H7 (cell line): ENCODE measurements around the gene JPT2. TPM values are rescaled to one million over a fixed set of nuclear protein-coding genes. Genes with fewer than 3 reads are reported as not detected.

ENCODE experiments used
- DNase-seq: peaks from one replicate; pipeline ENCODE4 v3.0.0; 2012
- H3K27me3 ChIP-seq: 2 replicates; pipeline ENCODE4 v1.6.0; 2011; ENCODE audit warnings: mild to moderate bottlenecking, low read length; ENCODE audit not compliant: control insufficient read depth, insufficient read depth
- H3K36me3 ChIP-seq: replicated peaks from 2 replicates; pipeline ENCODE4 v1.5.1; 2011; ENCODE audit warnings: low read length; ENCODE audit not compliant: control insufficient read depth, insufficient read depth
- H3K4me3 ChIP-seq: 2 replicates; pipeline ENCODE4 v1.5.1; 2011; ENCODE audit warnings: low read depth, mild to moderate bottlenecking, control low read depth, low read length, moderate library complexity; ENCODE audit not compliant: insufficient read depth
- total RNA-seq: library from RNA; depleted of rRNA; stranded (reverse); fragments of >200 nt; shearing (Covaris generic); gene quantifications from 2 replicates; pipeline ENCODE4 v1.2.3, GENCODE V29; 2014

Gene JPT2
- total RNA-seq, 1 experiment from 2014 or later: 126 TPM

GRCh38 chr16:1657841-1658240 lies 20.2 kb upstream of the JPT2 start:
- Histone ChIP-seq H3K27me3 (no peaks in the 10 kb centered on the region), H3K36me3 (peaks cover 23% of the 10 kb centered on the region), H3K4me3 (no peak overlapping the region)
- DNase-seq: no peak

GRCh38 chr16:1659031-1659430 lies 19.0 kb upstream of the JPT2 start:
- no peak overlapping the region for H3K4me3 ChIP-seq
- H3K27me3 ChIP-seq: no peaks in the 10 kb centered on the region
- no peak for DNase-seq
- peaks cover 19% of the 10 kb centered on the region for H3K36me3 ChIP-seq

- no peaks in the 10 kb centered on the region for H3K27me3 ChIP-seq
- DNase-seq: no peak
- H3K4me3 ChIP-seq: no peak overlapping the region
- H3K36me3 ChIP-seq: peaks cover 23% of the 10 kb centered on the region
These were observed 16.3 kb upstream of the JPT2 start for GRCh38 chr16:1661826-1662225.

GRCh38 chr16:1662543-1662942 lies 15.5 kb upstream of the JPT2 start:
- no peak overlapping the region for H3K4me3 ChIP-seq
- no peaks in the 10 kb centered on the region for H3K27me3 ChIP-seq
- H3K36me3 ChIP-seq: peaks cover 30% of the 10 kb centered on the region
- no peak for DNase-seq

- no peak for DNase-seq
- Histone ChIP-seq H3K27me3 (no peaks in the 10 kb centered on the region), H3K4me3 (no peak overlapping the region), H3K36me3 (peaks cover 45% of the 10 kb centered on the region)
These were observed 12.2 kb upstream of the JPT2 start for GRCh38 chr16:1665829-1666228.

- Histone ChIP-seq H3K4me3 (no peak overlapping the region), H3K27me3 (no peaks in the 10 kb centered on the region), H3K36me3 (peaks cover 48% of the 10 kb centered on the region)
- no peak for DNase-seq
These were observed 11.8 kb upstream of the JPT2 start for GRCh38 chr16:1666316-1666715.

- peaks cover 51% of the 10 kb centered on the region for H3K36me3 ChIP-seq
- no peak for DNase-seq
- H3K4me3 ChIP-seq: no peak overlapping the region
- H3K27me3 ChIP-seq: no peaks in the 10 kb centered on the region
These were observed 10.8 kb upstream of the JPT2 start for GRCh38 chr16:1667271-1667670.

- Histone ChIP-seq H3K36me3 (peaks cover 51% of the 10 kb centered on the region), H3K4me3 (no peak overlapping the region), H3K27me3 (no peaks in the 10 kb centered on the region)
- no peak for DNase-seq
These were observed 10.2 kb upstream of the JPT2 start for GRCh38 chr16:1667916-1668315.

GRCh38 chr16:1668612-1669319 lies 9.3 kb upstream of the JPT2 start:
- H3K36me3 ChIP-seq: peaks cover 51% of the 10 kb centered on the region

GRCh38 chr16:1669698-1670097 lies 8.4 kb upstream of the JPT2 start:
- no peak for DNase-seq
- no peak overlapping the region for H3K4me3 ChIP-seq
- H3K36me3 ChIP-seq: peaks cover 54% of the 10 kb centered on the region
- H3K27me3 ChIP-seq: no peaks in the 10 kb centered on the region

More at GRCh38 chr16:1668612-1669319, 9.3 kb upstream of the JPT2 start:
- Histone ChIP-seq H3K27me3 (no peaks in the 10 kb centered on the region), H3K4me3 (no peak overlapping the region)
- no peak for DNase-seq

- Histone ChIP-seq H3K4me3 (no peak overlapping the region), H3K36me3 (peaks cover 51% of the 10 kb centered on the region), H3K27me3 (no peaks in the 10 kb centered on the region)
- no peak for DNase-seq
These were observed 7.7 kb upstream of the JPT2 start for GRCh38 chr16:1670371-1670770.

- Histone ChIP-seq H3K4me3 (no peak overlapping the region), H3K36me3 (peaks cover 50% of the 10 kb centered on the region), H3K27me3 (no peaks in the 10 kb centered on the region)
- no peak for DNase-seq
These were observed 7.2 kb upstream of the JPT2 start for GRCh38 chr16:1670866-1671265.

GRCh38 chr16:1673424-1674151 lies 4.5 kb upstream of the JPT2 start:
- Histone ChIP-seq H3K36me3 (peaks cover 30% of the 10 kb centered on the region), H3K27me3 (no peaks in the 10 kb centered on the region), H3K4me3 (no peak overlapping the region)
- no peak for DNase-seq

- H3K27me3 ChIP-seq: no peaks in the 10 kb centered on the region
- DNase-seq: no peak
- no peak overlapping the region for H3K4me3 ChIP-seq
- peaks cover 28% of the 10 kb centered on the region for H3K36me3 ChIP-seq
These were observed 3.8 kb upstream of the JPT2 start for GRCh38 chr16:1674306-1674705.
